BJ (cell line): ENCODE measurements around the gene RAF1. TPM values are rescaled to one million over a fixed set of nuclear protein-coding genes. Genes with fewer than 3 reads are reported as not detected.
"Not testable (repeated sequence)": the region's sequence is repeated elsewhere in the genome, so short reads cannot be mapped to it uniquely, and the experiment has no call there.

Source experiments
- CTCF ChIA-PET: fragments of 350-600 bp; formaldehyde crosslinking; extraction: SDS; loops from one replicate; lab custom pipeline; 2021; ENCODE audit warnings: antibody characterized with exemption, inconsistent platforms; lab: Yijun Ruan, JAX
- POLR2A ChIA-PET: fragments of 300-600 bp; sonication (Branson Sonifier 250); formaldehyde crosslinking; extraction: SDS; loops from one replicate; lab custom pipeline; 2021; ENCODE audit warnings: antibody characterized with exemption; lab: Charles Lee
- DNase-seq: peaks from one replicate; pipeline ENCODE4 v3.0.0-alpha.2; 2011; ENCODE audit warnings: low read depth
- H3K27me3 ChIP-seq: 2 replicates; pipeline ENCODE4 v1.6.0; 2011; ENCODE audit warnings: low read length; ENCODE audit not compliant: control insufficient read depth, insufficient read depth
- H3K36me3 ChIP-seq: 2 replicates; pipeline ENCODE4 v1.5.1; 2011; ENCODE audit warnings: low read length; ENCODE audit not compliant: control insufficient read depth, insufficient read depth
- H3K4me3 ChIP-seq: 2 replicates; pipeline ENCODE4 v1.5.1; 2011; ENCODE audit warnings: low read depth, mild to moderate bottlenecking, control low read depth, low read length
- CTCF ChIP-seq: IDR thresholded peaks from 2 replicates; pipeline ENCODE4 v1.5.1; 2011; ENCODE audit warnings: low read depth, mild to moderate bottlenecking, control low read depth, inconsistent platforms, low read length, moderate library complexity; ENCODE audit not compliant: insufficient read depth
- polyA plus RNA-seq: library from polyadenylated mRNA; depleted of rRNA; stranded (reverse); fragments of >200 nt; gene quantifications from 2 replicates; pipeline ENCODE4 v1.2.3, GENCODE V29; 2011

RAF1 gene
- polyA plus RNA-seq, 1 experiment: 122 TPM

DNA sequence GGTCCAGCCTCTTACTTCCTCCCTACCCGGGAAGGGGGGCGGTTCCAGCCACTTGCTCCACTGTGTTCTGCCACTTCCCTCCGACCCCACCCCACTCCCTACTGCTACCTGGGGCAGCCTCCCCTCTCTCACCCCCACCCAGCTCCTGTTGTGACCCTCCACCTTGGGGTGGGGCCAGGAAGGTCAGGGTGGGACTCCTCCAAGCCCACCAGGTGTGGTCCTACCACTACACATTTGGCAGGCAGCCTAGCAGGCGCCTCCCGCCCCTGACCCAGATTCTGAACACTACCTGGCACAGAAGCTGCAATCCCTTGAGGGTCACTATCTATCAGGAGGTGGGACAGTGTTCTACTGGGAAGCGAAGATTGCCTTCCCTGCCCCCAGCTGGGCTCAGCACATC lies 13.7 kb upstream of the RAF1 start:
- no peak for DNase-seq
- ChIA-PET POLR2A (no interaction called here), CTCF (interaction anchor here (0.7 to 1.3 kb wide), 2 partner anchors 14 to 17 kb away, joined by 3 read pairs; partner anchors contain the start of gene RAF1)
- H3K4me3 ChIP-seq: no peak overlapping the region
- no peak for TF ChIP-seq CTCF
- H3K36me3 ChIP-seq: no peaks in the 10 kb centered on the region
- peaks cover 2% of the 10 kb centered on the region; the same call in 1 of the 2 replicates for H3K27me3 ChIP-seq

DNA sequence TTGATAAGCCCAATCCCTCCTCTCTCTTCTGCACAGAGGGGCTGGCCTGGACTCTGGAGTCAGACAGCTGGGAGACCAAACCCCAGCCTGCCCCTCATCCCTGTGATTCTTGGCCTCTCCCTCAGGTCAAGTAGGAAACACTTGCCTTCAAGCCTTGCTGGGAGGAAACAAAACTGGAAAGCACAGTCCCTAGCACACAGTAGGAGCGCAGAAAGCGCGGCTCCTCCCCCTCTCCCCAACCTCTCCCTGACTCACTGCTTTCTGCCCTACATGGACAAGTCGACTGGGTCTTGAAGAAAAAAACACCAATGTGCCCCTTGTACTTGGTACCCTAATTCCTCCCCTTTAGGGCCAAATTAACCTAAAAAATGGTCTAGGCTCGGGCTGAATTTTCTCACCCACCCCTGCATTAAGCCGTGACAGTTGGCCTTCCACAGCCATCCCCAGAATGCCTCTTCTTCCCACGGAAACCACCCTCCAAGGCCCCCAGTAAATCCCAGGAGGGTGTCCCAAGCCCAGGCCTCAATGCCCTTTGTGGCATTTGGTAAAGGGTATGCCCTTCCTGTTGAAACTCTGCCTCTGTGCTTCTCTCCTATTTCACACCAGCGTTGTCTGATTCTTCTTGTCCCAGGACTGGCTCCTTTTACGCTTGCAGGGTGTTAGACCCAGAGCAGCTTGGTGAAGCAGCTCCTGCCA lies 11.3 kb upstream of the RAF1 start:
- Histone ChIP-seq H3K36me3 (no peaks in the 10 kb centered on the region), H3K4me3 (no peak overlapping the region), H3K27me3 (peaks cover 2% of the 10 kb centered on the region; the same call in 1 of the 2 replicates)
- no peak for TF ChIP-seq CTCF
- ChIA-PET CTCF (interaction anchor here (1.1 kb wide), 1 partner anchor 112 kb away, joined by 3 read pairs; no protein-coding TSS in a partner anchor), POLR2A (no interaction called here)
- no peak for DNase-seq

- POLR2A ChIA-PET, CTCF ChIA-PET: not testable (repeated sequence)
Observed at GRCh38 chr3:12673956-12674736, 10.2 kb upstream of the RAF1 start.

DNA sequence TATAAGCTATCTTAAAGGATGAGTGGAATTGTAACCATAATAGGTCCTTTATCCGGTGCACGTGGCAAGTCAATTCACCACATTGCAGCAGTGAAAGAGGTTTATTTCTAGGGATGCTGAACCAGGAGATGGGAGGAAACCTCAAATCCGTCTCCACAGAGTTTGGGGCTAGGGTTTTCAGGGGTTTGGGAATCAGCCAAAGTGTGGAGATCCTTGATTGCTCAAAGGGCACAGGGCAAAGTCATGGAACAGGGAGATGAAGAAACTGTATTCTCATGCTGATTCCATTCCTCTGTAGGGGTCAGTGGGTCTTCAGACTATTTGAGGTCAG lies 7.2 kb upstream of the RAF1 start:
- ChIA-PET POLR2A (no interaction called here), CTCF (interaction anchor here (0.6 to 1.6 kb wide), 2 partner anchors 40 to 139 kb away, joined by 3 read pairs; no protein-coding TSS in a partner anchor)
- no peak for DNase-seq
- Histone ChIP-seq H3K27me3 (peaks cover 2% of the 10 kb centered on the region; the same call in 1 of the 2 replicates), H3K36me3 (no peaks in the 10 kb centered on the region), H3K4me3 (no peak overlapping the region)
- TF ChIP-seq CTCF: no peak

More at GRCh38 chr3:12673956-12674736, 10.2 kb upstream of the RAF1 start:
- H3K4me3 ChIP-seq, H3K36me3 ChIP-seq, H3K27me3 ChIP-seq, DNase-seq: not testable (repeated sequence)

- Histone ChIP-seq H3K36me3 (no peaks in the 10 kb centered on the region), H3K4me3 (no peak overlapping the region), H3K27me3 (peaks cover 2% of the 10 kb centered on the region; the same call in 1 of the 2 replicates)
- TF ChIP-seq CTCF: no peak
- ChIA-PET CTCF (interaction anchor here (1.6 kb wide), 1 partner anchor 139 kb away, joined by 3 read pairs; no protein-coding TSS in a partner anchor), POLR2A (no interaction called here)
- no peak for DNase-seq
Observed at GRCh38 chr3:12670365-12671119, 6.6 kb upstream of the RAF1 start.
